Karpas-422 (cell line): ENCODE results near the gene LCN10. TPM values are rescaled to one million over a fixed set of nuclear protein-coding genes. Genes with fewer than 3 reads are reported as not detected.
A peak's percentile ranks its signal among the peaks of the same experiment; 100 is the strongest.

Experiments used
- DNase-seq: peaks from one replicate; pipeline ENCODE4 v3.0.0-alpha.2; 2015
- H2AFZ ChIP-seq: fragments of 200-600 bp; sonication (generic); 2 replicates; pipeline ENCODE4 v1.6.1; 2014; ENCODE audit warnings: antibody characterized with exemption, low read length, mixed read lengths
- H3K27ac ChIP-seq: fragments of 200-600 bp; sonication (generic); 2 replicates; pipeline ENCODE4 v1.5.1; 2014; ENCODE audit warnings: mild to moderate bottlenecking, low read length, moderate library complexity
- H3K27me3 ChIP-seq: fragments of 200-600 bp; sonication (generic); 2 replicates; pipeline ENCODE4 v1.6.1; 2014; ENCODE audit warnings: low read length, mixed read lengths
- H3K36me3 ChIP-seq: fragments of 200-600 bp; sonication (generic); 2 replicates; pipeline ENCODE4 v1.6.1; 2014; ENCODE audit warnings: low read length, mixed read lengths; ENCODE audit not compliant: insufficient read depth
- H3K4me1 ChIP-seq: fragments of 200-600 bp; sonication (generic); 2 replicates; pipeline ENCODE4 v1.6.1; 2014; ENCODE audit warnings: mild to moderate bottlenecking, low read length, mixed read lengths
- H3K4me2 ChIP-seq: fragments of 200-600 bp; sonication (generic); 2 replicates; pipeline ENCODE4 v1.6.1; 2014; ENCODE audit warnings: low read length, low read depth, mild to moderate bottlenecking; ENCODE audit not compliant: poor library complexity, severe bottlenecking
- H3K4me3 ChIP-seq: fragments of 200-600 bp; sonication (generic); 2 replicates; pipeline ENCODE4 v1.5.1; 2014; ENCODE audit warnings: mild to moderate bottlenecking, antibody characterized with exemption, low read length, mixed read lengths
- H3K79me2 ChIP-seq: fragments of 200-600 bp; sonication (generic); 2 replicates; pipeline ENCODE4 v1.6.1; 2014; ENCODE audit warnings: mild to moderate bottlenecking, low read length, mixed read lengths
- H3K9ac ChIP-seq: fragments of 200-600 bp; sonication (generic); 2 replicates; pipeline ENCODE4 v1.6.0; 2014; ENCODE audit warnings: low read length
- H3K9me2 ChIP-seq: fragments of 200-600 bp; sonication (generic), shearing (Covaris generic); replicated peaks from 2 replicates; pipeline ENCODE4 v1.6.0; 2014; ENCODE audit warnings: mild to moderate bottlenecking, low read length, moderate library complexity; ENCODE audit not compliant: insufficient read depth
- H3K9me3 ChIP-seq: fragments of 300-700, 200-600 bp; sonication (generic); 2 replicates; pipeline ENCODE4 v1.6.1; 2014; ENCODE audit warnings: low read length, mixed read lengths
- H4K20me1 ChIP-seq: fragments of 200-600 bp; sonication (generic); 2 replicates; pipeline ENCODE4 v1.6.1; 2014; ENCODE audit warnings: mild to moderate bottlenecking, antibody characterized with exemption, low read length, low read depth; ENCODE audit not compliant: insufficient read depth
- total RNA-seq: library from RNA; depleted of rRNA; stranded (reverse); fragments of >200 nt; shearing (Covaris generic); gene quantifications from 2 replicates; pipeline ENCODE4 v1.2.3, GENCODE V29; 2014; ENCODE audit warnings: low replicate concordance

The LCN10 gene
- total RNA-seq, 1 experiment from 2014 or later, result not detected

DNA sequence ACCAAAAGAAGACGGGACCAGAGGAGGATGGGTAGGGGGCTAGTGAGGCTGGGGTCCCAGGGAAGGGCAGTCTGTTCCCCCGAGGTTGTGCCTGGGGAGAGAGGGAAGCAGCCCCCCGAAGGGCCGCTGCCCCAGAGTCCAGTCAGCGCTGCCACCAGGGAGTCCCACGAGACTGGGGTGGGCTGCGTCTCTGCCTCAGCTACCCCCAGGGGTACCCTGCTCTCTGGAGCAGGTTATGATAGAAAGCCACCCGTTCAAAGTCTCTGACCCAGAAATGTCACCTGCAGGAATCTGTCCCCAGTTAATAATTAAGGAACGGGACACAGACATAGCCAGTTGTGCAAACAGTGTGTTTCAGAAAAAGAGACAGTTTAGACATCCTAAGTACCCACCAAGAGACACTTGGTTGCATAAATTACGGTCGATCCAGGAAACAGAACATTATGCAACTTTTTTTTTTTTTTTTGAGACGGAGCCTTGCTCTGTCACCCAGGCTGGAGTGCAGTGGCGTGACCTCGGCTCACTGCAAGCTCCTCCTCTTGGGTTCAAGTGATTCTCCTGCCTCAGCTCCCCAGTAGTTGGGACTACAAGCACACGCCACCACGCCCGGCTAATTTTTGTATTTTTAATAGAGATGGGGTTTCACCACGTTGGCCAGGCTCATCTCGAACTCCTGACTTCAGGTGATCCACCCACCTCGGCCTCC lies 44.8 kb downstream of the LCN10 start:
- H2AFZ ChIP-seq, result no peak overlapping the region

DNA sequence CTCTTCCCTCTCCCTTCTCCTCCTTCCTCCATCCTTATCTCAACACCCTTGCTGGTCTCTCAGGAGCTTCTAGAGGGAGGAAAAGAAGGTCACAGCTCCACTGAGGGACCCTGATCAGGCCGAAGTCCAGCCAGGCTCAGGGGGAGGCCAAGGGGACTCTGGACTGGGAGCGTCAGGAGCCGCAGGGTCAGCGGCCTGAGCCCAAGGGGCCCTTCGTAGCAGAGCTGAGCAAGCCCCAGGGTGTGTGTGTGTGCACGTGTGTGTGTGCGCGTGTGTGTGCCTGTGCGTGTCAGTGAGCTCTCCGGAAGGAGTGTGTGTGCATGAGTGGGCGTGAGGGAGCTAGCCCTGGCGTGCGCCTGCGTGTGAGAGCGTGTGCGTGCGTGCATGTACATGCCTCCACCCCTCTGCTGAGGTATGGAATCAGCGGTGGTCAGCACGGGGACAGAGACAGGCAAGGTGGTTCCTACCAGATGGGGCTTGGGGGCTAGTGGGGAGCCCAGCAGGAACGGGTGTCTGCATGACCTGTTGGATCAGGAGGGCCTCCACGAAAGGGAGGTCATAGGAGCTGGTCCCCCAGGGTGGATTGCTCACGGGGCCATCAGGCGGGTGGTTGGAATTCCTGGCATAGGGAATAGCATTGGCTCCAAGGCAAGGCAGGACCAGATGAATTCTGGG lies 45.5 kb downstream of the LCN10 start:
- H3K4me1 ChIP-seq, result no peaks in the 10 kb centered on the region
- H3K27me3 ChIP-seq, result no peaks in the 10 kb centered on the region
- H3K4me3 ChIP-seq, result no peak overlapping the region
- no peaks in the 10 kb centered on the region for H3K79me2 ChIP-seq
- no peak overlapping the region for H3K27ac ChIP-seq
- no peaks in the 10 kb centered on the region for H3K36me3 ChIP-seq
- H3K4me2 ChIP-seq, result no peak overlapping the region
- H3K9ac ChIP-seq, result no peak overlapping the region
- H3K9me2 ChIP-seq, result no peaks in the 10 kb centered on the region
- H3K9me3 ChIP-seq, result no peaks in the 10 kb centered on the region
- H4K20me1 ChIP-seq, result no peaks in the 10 kb centered on the region; the same call in 1 of the 2 replicates
- no peak for DNase-seq
- no peak overlapping the region for H2AFZ ChIP-seq

More for the DNA sequence above, 44.8 kb downstream of the LCN10 start:
- Histone ChIP-seq H3K9me2 (no peaks in the 10 kb centered on the region), H3K4me2 (no peak overlapping the region), H3K9ac (no peak overlapping the region), H3K27me3 (no peaks in the 10 kb centered on the region), H3K36me3 (no peaks in the 10 kb centered on the region), H3K9me3 (no peaks in the 10 kb centered on the region), H3K79me2 (no peaks in the 10 kb centered on the region), H3K27ac (no peak overlapping the region), H4K20me1 (no peaks in the 10 kb centered on the region; the same call in 1 of the 2 replicates), H3K4me1 (no peaks in the 10 kb centered on the region), H3K4me3 (no peak overlapping the region)
- no peak for DNase-seq

DNA sequence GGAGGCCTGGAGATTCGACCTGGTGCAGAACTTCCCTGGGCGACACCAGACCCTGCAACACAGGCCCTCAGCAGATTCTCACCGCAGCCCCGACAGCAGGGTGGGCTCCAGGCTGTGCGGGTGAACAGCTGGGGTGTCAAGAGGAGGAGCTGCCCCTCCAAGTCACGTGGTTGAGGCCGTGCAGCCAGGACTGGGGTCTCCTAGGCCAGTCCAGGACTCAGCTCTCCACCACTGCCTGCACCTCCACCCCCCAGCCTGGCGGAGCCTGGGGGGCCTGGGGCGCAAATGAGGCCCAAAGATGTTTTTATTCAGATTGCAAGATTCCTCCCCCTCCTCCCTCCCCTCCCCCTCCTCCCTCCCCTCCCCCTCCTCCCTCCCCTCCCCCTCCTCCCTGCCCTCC lies 46.2 kb downstream of the LCN10 start:
- H3K27me3 ChIP-seq, result no peaks in the 10 kb centered on the region
- no peak overlapping the region for H2AFZ ChIP-seq
- no peak overlapping the region for H3K4me2 ChIP-seq

DNA sequence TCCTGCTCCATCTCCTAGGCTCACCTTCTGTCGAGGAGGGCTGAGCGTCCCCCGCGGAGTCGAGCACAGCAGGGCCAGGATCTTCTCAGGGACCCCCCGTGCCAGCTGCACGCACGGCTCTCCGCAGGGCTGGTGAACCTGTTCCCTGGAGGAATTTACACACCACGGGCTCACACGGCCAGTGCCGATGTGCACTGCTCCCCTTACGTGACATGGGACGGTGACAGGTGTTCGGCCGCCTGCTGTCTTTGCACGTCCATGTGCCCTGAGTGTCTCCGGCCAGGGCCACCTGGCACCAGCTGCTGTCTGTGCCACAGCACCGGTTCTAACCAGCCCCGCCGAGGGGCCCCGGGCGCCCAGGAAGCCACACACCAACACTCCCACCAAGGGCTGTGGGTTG lies 46.8 kb downstream of the LCN10 start:
- no peaks in the 10 kb centered on the region for H3K27me3 ChIP-seq
- H4K20me1 ChIP-seq, result no peaks in the 10 kb centered on the region; the same call in 1 of the 2 replicates
- no peaks in the 10 kb centered on the region for H3K4me1 ChIP-seq
- H3K4me3 ChIP-seq, result no peak overlapping the region
- no peak for DNase-seq
- H3K9me2 ChIP-seq, result no peaks in the 10 kb centered on the region
- no peak overlapping the region for H3K27ac ChIP-seq
- H3K79me2 ChIP-seq, result no peaks in the 10 kb centered on the region
- H2AFZ ChIP-seq, result no peak overlapping the region
- H3K9me3 ChIP-seq, result no peaks in the 10 kb centered on the region
- H3K36me3 ChIP-seq, result no peaks in the 10 kb centered on the region
- H3K4me2 ChIP-seq, result no peak overlapping the region
- H3K9ac ChIP-seq, result no peak overlapping the region

More for the DNA sequence above, 46.2 kb downstream of the LCN10 start:
- Histone ChIP-seq H3K9me2 (no peaks in the 10 kb centered on the region), H3K27ac (no peak overlapping the region), H4K20me1 (no peaks in the 10 kb centered on the region; the same call in 1 of the 2 replicates), H3K36me3 (no peaks in the 10 kb centered on the region), H3K9me3 (no peaks in the 10 kb centered on the region), H3K4me3 (no peak overlapping the region), H3K9ac (no peak overlapping the region), H3K4me1 (no peaks in the 10 kb centered on the region), H3K79me2 (no peaks in the 10 kb centered on the region)
- no peak for DNase-seq

DNA sequence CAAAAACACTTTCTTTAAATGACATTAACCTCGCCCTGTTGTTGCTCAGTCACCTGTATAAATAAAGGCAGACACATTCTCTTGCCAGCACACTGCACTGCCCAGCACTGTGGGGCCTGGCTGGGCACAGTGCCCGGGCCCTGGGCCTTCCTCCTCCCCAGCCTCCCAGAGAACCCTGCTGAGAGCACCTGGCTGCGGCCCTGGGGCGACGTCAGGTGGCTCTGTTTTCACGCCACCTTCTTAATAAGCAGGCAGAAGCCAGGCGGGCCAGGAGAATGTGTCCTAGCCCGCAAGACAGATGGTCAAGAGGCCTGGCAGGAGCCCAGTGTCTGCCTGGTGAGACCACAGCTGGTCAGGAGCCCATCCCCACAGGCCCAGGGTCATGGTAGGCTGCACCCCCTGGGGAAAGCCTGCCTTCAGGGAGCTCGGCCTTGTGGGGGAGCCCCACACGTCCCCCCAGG lies 47.3 kb downstream of the LCN10 start:
- no peak overlapping the region for H3K27ac ChIP-seq
- H4K20me1 ChIP-seq, result no peaks in the 10 kb centered on the region; the same call in 1 of the 2 replicates
- no peaks in the 10 kb centered on the region for H3K4me1 ChIP-seq
- H3K27me3 ChIP-seq, result no peaks in the 10 kb centered on the region
- H3K9me3 ChIP-seq, result no peaks in the 10 kb centered on the region
- H2AFZ ChIP-seq, result no peak overlapping the region
- no peak for DNase-seq
- no peaks in the 10 kb centered on the region for H3K79me2 ChIP-seq
- H3K9ac ChIP-seq, result no peak overlapping the region
- no peaks in the 10 kb centered on the region for H3K36me3 ChIP-seq
- H3K9me2 ChIP-seq, result no peaks in the 10 kb centered on the region
- no peak overlapping the region for H3K4me2 ChIP-seq
- no peak overlapping the region for H3K4me3 ChIP-seq

DNA sequence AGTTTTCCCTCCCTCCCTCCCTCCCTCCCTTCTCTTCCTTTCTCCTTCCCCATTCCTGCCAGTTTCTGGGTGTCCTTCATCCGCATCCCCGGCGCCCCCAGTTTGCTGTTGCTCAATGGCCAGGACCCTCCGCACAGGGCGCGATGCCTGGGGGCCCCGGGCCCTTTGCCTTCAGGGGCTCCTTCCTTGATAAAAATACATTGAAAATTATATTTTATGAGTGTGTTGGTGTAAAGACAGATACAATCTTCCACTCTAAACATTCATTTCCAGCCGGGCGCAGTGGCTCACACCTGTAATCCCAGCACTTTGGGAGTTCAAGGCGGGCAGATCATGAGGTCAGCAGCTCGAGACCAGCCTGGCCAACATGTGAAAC lies 47.9 kb downstream of the LCN10 start:
- Histone ChIP-seq H3K36me3 (no peaks in the 10 kb centered on the region), H2AFZ (no peak overlapping the region), H3K9me3 (no peaks in the 10 kb centered on the region), H3K27ac (no peak overlapping the region), H3K4me3 (no peak overlapping the region), H3K9ac (no peak overlapping the region), H3K4me1 (no peaks in the 10 kb centered on the region), H3K9me2 (no peaks in the 10 kb centered on the region), H4K20me1 (no peaks in the 10 kb centered on the region; the same call in 1 of the 2 replicates), H3K4me2 (no peak overlapping the region), H3K27me3 (no peaks in the 10 kb centered on the region), H3K79me2 (no peaks in the 10 kb centered on the region)
- DNase-seq, result no peak

DNA sequence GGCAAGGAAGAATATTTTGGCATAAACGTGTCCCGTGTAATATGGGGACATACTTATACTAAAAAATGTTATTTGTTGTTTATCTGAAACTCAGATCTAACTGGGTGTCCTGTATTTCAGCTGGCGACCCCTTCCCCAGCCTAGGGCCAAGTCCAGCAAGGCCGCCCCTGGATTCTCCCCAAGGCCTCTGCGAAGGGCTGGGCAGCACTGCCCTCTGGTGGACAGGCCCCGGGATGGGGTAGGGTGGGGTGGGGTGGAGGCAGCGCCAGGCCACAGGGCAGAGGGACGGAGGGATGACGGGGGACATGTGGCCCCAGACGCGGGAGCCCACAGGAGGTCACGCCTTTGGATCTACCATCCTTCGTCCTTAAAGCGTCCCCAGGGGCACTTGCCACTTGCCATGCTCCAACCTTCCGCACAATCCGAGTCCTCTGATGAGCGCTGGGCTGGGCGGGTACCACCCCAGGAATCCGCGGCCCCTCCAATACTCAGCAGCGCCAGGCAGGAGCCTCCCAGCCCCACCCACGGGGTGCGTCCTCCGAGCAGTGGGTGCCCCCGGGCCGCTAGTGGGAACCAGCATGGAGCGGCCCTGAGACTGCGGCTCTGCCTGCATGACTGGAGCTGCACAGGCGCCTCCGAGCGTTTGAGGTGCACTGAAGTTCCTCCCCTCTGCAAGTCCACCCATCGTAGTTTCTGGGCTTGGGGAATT lies 48.4 kb downstream of the LCN10 start:
- no peaks in the 10 kb centered on the region for H3K9me2 ChIP-seq
- no peak overlapping the region for H3K27ac ChIP-seq
- H3K27me3 ChIP-seq, result no peaks in the 10 kb centered on the region
- H3K79me2 ChIP-seq, result no peaks in the 10 kb centered on the region
- no peaks in the 10 kb centered on the region for H3K9me3 ChIP-seq
- no peak overlapping the region for H3K4me2 ChIP-seq
- H4K20me1 ChIP-seq, result no peaks in the 10 kb centered on the region; the same call in 1 of the 2 replicates
- H3K36me3 ChIP-seq, result no peaks in the 10 kb centered on the region
- no peak overlapping the region for H3K9ac ChIP-seq
- no peak overlapping the region for H2AFZ ChIP-seq
- no peak overlapping the region for H3K4me3 ChIP-seq
- H3K4me1 ChIP-seq, result no peaks in the 10 kb centered on the region
- peak; percentile 71 for DNase-seq
